Measurements from ENCODE around the gene CYSLTR2.
A peak's percentile ranks its signal among the peaks of the same experiment; 100 is the strongest.

CYSLTR2 gene

GRCh38 chr13:48626077-48626449 lies 27.7 kb upstream of the CYSLTR2 start:
- DNase-seq (ENCODE audit: low read depth) = peak; percentile 91
- no peak overlapping the region for H3K4me3 ChIP-seq (ENCODE audit: low read depth, low read length)
- no peak for TF ChIP-seq CTCF (conservative IDR thresholded peaks at IDR 0.05; ENCODE audit: low read depth, low read length)

- H3K4me3 ChIP-seq (ENCODE audit: low read depth, low read length) = no peak overlapping the region
- no peak for TF ChIP-seq CTCF (conservative IDR thresholded peaks at IDR 0.05; ENCODE audit: low read depth, low read length)
- DNase-seq (ENCODE audit: low read depth) = peak; percentile 20
Observed at GRCh38 chr13:48626726-48627451, 26.8 kb upstream of the CYSLTR2 start.

GRCh38 chr13:48629277-48629676 lies 24.5 kb upstream of the CYSLTR2 start:
- TF ChIP-seq CTCF (conservative IDR thresholded peaks at IDR 0.05; ENCODE audit: low read depth, low read length) = no peak
- no peak for DNase-seq (ENCODE audit: low read depth)
- no peak overlapping the region for H3K4me3 ChIP-seq (ENCODE audit: low read depth, low read length)

- TF ChIP-seq CTCF (conservative IDR thresholded peaks at IDR 0.05; ENCODE audit: low read depth, low read length) = no peak
- no peak overlapping the region for H3K4me3 ChIP-seq (ENCODE audit: low read depth, low read length)
- DNase-seq (ENCODE audit: low read depth) = no peak
Observed at GRCh38 chr13:48630291-48630690, 23.4 kb upstream of the CYSLTR2 start.

GRCh38 chr13:48630773-48631172 lies 23.0 kb upstream of the CYSLTR2 start:
- TF ChIP-seq CTCF (conservative IDR thresholded peaks at IDR 0.05; ENCODE audit: low read depth, low read length) = no peak
- H3K4me3 ChIP-seq (ENCODE audit: low read depth, low read length) = no peak overlapping the region
- DNase-seq (ENCODE audit: low read depth) = no peak

- no peak overlapping the region for H3K4me3 ChIP-seq (ENCODE audit: low read depth, low read length)
- TF ChIP-seq CTCF (conservative IDR thresholded peaks at IDR 0.05; ENCODE audit: low read depth, low read length) = no peak
- peak; percentile 55 for DNase-seq (ENCODE audit: low read depth)
Observed at GRCh38 chr13:48631441-48631840, 22.3 kb upstream of the CYSLTR2 start.

- TF ChIP-seq CTCF (conservative IDR thresholded peaks at IDR 0.05; ENCODE audit: low read depth, low read length) = no peak
- no peak overlapping the region for H3K4me3 ChIP-seq (ENCODE audit: low read depth, low read length)
- DNase-seq (ENCODE audit: low read depth) = no peak
Observed at GRCh38 chr13:48633700-48634099, 20.0 kb upstream of the CYSLTR2 start.
